H1 (cell line): ENCODE measurements around the gene LRP11. TPM values are rescaled to one million over a fixed set of nuclear protein-coding genes. Genes with fewer than 3 reads are reported as not detected.

Experiments used
- CTCF ChIA-PET: fragments of 300-600 bp; sonication (Branson Sonifier 250); formaldehyde crosslinking; loops from one replicate; lab custom pipeline; 2021; ENCODE audit not compliant: partially characterized antibody; lab: Charles Lee
- POLR2A ChIA-PET: fragments of 300-600 bp; sonication (Branson Sonifier 250); formaldehyde crosslinking; loops from one replicate; lab custom pipeline; 2021; ENCODE audit warnings: inconsistent platforms; ENCODE audit not compliant: partially characterized antibody; lab: Charles Lee
- DNase-seq, 2 experiments: peaks; one replicate each; pipeline versions ENCODE4 v3.0.0 to v3.0.0-alpha.2; 2010 to 2022; ENCODE audit warnings: low spot score in 2 of 2, low read depth in 1 of 2, mixed read lengths in 1 of 2
- FAIRE-seq: peaks from 2 replicates; lab custom pipeline; 2011; peaks lifted over from hg19 to GRCh38; lab: Jason Lieb, UNC
- H2AFZ ChIP-seq: 2 replicates; pipeline ENCODE4 v1.8.1; 2012; ENCODE audit warnings: low read length, inconsistent platforms
- H2AK5ac ChIP-seq: 2 replicates; pipeline ENCODE4 v1.6.1; 2013; ENCODE audit warnings: low read depth, low read length
- H2BK120ac ChIP-seq: replicated peaks from 2 replicates; pipeline ENCODE3; 2013; ENCODE audit warnings: low read depth, low read length, inconsistent platforms
- H2BK12ac ChIP-seq: 2 replicates; pipeline ENCODE4 v1.6.1; 2013; ENCODE audit warnings: low read depth, low read length
- H2BK15ac ChIP-seq: 2 replicates; pipeline ENCODE4 v1.6.1; 2013; ENCODE audit warnings: low read length
- H2BK20ac ChIP-seq: 2 replicates; pipeline ENCODE4 v1.6.1; 2013; ENCODE audit warnings: low read length
- H2BK5ac ChIP-seq: 2 replicates; pipeline ENCODE4 v1.6.1; 2013; ENCODE audit warnings: low read depth, low read length
- H3K14ac ChIP-seq: 2 replicates; pipeline ENCODE4 v1.6.1; 2013; ENCODE audit warnings: inconsistent platforms; ENCODE audit not compliant: insufficient read length
- H3K18ac ChIP-seq: 2 replicates; pipeline ENCODE4 v1.6.1; 2013; ENCODE audit warnings: low read length; ENCODE audit errors: extremely low read depth
- H3K23ac ChIP-seq: 2 replicates; pipeline ENCODE4 v1.6.1; 2013; ENCODE audit warnings: inconsistent platforms; ENCODE audit not compliant: insufficient read length
- H3K23me2 ChIP-seq: 2 replicates; pipeline ENCODE4 v1.6.1; 2013; ENCODE audit warnings: low read depth, low read length
- H3K27ac ChIP-seq: 2 replicates; pipeline ENCODE4 v1.6.1; 2011; ENCODE audit warnings: low read depth, low read length, inconsistent platforms
- H3K27me3 ChIP-seq, 4 experiments: replicated peaks in 1 of 4; 1 replicate in 1 of 4; 2 replicates in 3 of 4; pipeline versions ENCODE4 v1.6.1 to v1.8.1; 2011 to 2013; ENCODE audit warnings: low read length in 3 of 4, mild to moderate bottlenecking in 3 of 4, inconsistent platforms in 2 of 4, mixed read lengths in 2 of 4, moderate library complexity in 1 of 4; ENCODE audit not compliant: control insufficient read depth in 3 of 4, insufficient read depth in 3 of 4; ENCODE audit errors: extremely low read depth in 1 of 4
- H3K36me3 ChIP-seq, 4 experiments: 2 replicates each; pipeline versions ENCODE4 v1.6.1 to v1.8.1; 2011 to 2013; ENCODE audit warnings: mild to moderate bottlenecking in 4 of 4, low read length in 3 of 4, moderate library complexity in 2 of 4, control low read depth in 1 of 4, inconsistent platforms in 1 of 4; ENCODE audit not compliant: insufficient read depth in 4 of 4, control insufficient read depth in 2 of 4
- H3K4ac ChIP-seq: replicated peaks from 2 replicates; pipeline ENCODE3; 2013; ENCODE audit warnings: low read length, low read depth, mixed read lengths, inconsistent platforms; ENCODE audit not compliant: insufficient read length
- H3K4me1 ChIP-seq, 4 experiments: replicated peaks in 1 of 4; 1 replicate in 1 of 4; 2 replicates in 3 of 4; pipeline versions ENCODE4 v1.6.1 to v1.8.1; 2011 to 2013; ENCODE audit warnings: low read length in 3 of 4, inconsistent platforms in 2 of 4, mixed read lengths in 1 of 4; ENCODE audit not compliant: insufficient read depth in 4 of 4, control insufficient read depth in 3 of 4
- H3K4me2 ChIP-seq, 2 experiments: 2 replicates each; pipeline versions ENCODE4 v1.6.1 to v1.8.1; 2011 to 2013; ENCODE audit warnings: low read depth in 2 of 2, low read length in 2 of 2, control low read depth in 1 of 2, inconsistent platforms in 1 of 2, mild to moderate bottlenecking in 1 of 2; ENCODE audit not compliant: insufficient read depth in 1 of 2
- H3K4me3 ChIP-seq, 4 experiments: fragments of 200-600, 300-600 bp in 1 of 4; sonication (generic), shearing (Covaris generic), sonication (Bioruptor Twin) in 1 of 4; 2 replicates each; pipeline versions ENCODE4 v1.5.1 to v1.8.1; 2011 to 2016; ENCODE audit warnings: low read length in 4 of 4, low read depth in 3 of 4, control low read depth in 2 of 4, inconsistent platforms in 2 of 4, mild to moderate bottlenecking in 2 of 4, mixed read lengths in 1 of 4, moderate library complexity in 1 of 4; ENCODE audit not compliant: insufficient read depth in 2 of 4; ENCODE audit errors: extremely low read depth in 1 of 4
- H3K56ac ChIP-seq: replicated peaks from 2 replicates; pipeline ENCODE3; 2013; ENCODE audit warnings: low read depth, mild to moderate bottlenecking, mixed read lengths, low read length, inconsistent platforms; ENCODE audit not compliant: insufficient read length
- H3K79me1 ChIP-seq: 2 replicates; pipeline ENCODE4 v1.6.1; 2013; ENCODE audit warnings: low read depth, low read length, control low read depth
- H3K79me2 ChIP-seq, 2 experiments: 2 replicates each; pipeline versions ENCODE4 v1.6.1 to v1.8.1; 2012 to 2013; ENCODE audit warnings: low read length in 2 of 2, mild to moderate bottlenecking in 2 of 2, inconsistent platforms in 1 of 2; ENCODE audit not compliant: insufficient read depth in 2 of 2, control insufficient read depth in 1 of 2
- H3K9ac ChIP-seq, 4 experiments: replicated peaks in 1 of 4; 1 replicate in 1 of 4; 2 replicates in 3 of 4; pipeline versions ENCODE4 v1.6.1 to v1.8.1; 2011 to 2013; ENCODE audit warnings: low read depth in 3 of 4, low read length in 3 of 4, control low read depth in 2 of 4, mild to moderate bottlenecking in 2 of 4, moderate library complexity in 2 of 4, inconsistent platforms in 1 of 4; ENCODE audit errors: extremely low read depth in 1 of 4
- H3K9me3 ChIP-seq, 2 experiments: 2 replicates each; pipeline versions ENCODE4 v1.6.1 to v1.8.1; 2012 to 2013; ENCODE audit warnings: mild to moderate bottlenecking in 2 of 2, moderate library complexity in 2 of 2, control low read depth in 1 of 2, inconsistent platforms in 1 of 2, low read depth in 1 of 2, low read length in 1 of 2, mixed read lengths in 1 of 2; ENCODE audit not compliant: insufficient read depth in 2 of 2
- H4K20me1 ChIP-seq, 2 experiments: replicated peaks in 1 of 2; 2 replicates each; pipeline versions ENCODE3 to v1.8.1; 2011 to 2013; ENCODE audit warnings: inconsistent platforms in 2 of 2, low read length in 2 of 2, mild to moderate bottlenecking in 1 of 2; ENCODE audit not compliant: insufficient read depth in 2 of 2, control insufficient read depth in 1 of 2
- H4K5ac ChIP-seq: 2 replicates; pipeline ENCODE4 v1.6.1; 2013; ENCODE audit warnings: low read length, low read depth, mixed read lengths, inconsistent platforms; ENCODE audit not compliant: insufficient read length
- H4K8ac ChIP-seq: 2 replicates; pipeline ENCODE4 v1.8.0; 2013; ENCODE audit warnings: mild to moderate bottlenecking, moderate library complexity, low read length, inconsistent platforms; ENCODE audit not compliant: insufficient read depth; ENCODE audit errors: extremely low read depth
- H4K91ac ChIP-seq: replicated peaks from 2 replicates; pipeline ENCODE3; 2013; ENCODE audit warnings: low read length, mixed read lengths, inconsistent platforms; ENCODE audit not compliant: insufficient read length
- CEBPB ChIP-seq: IDR thresholded peaks from 2 replicates; pipeline ENCODE4 v1.6.1; 2012; ENCODE audit warnings: low read depth, low read length
- EP300 ChIP-seq, 2 experiments: IDR thresholded peaks; 1 replicate in 1 of 2; 2 replicates in 1 of 2; pipeline ENCODE4 v1.6.1; 2011 to 2012; ENCODE audit warnings: low read depth in 2 of 2, low read length in 2 of 2, mild to moderate bottlenecking in 2 of 2, borderline replicate concordance in 1 of 2, inconsistent platforms in 1 of 2, moderate library complexity in 1 of 2
- EZH2 ChIP-seq: fragments of 200-600 bp; sonication (generic); IDR thresholded peaks from 2 replicates; pipeline ENCODE4 v1.7.1; 2012; ENCODE audit warnings: low read depth, mild to moderate bottlenecking, moderate library complexity, low read length, inconsistent platforms; ENCODE audit not compliant: severe bottlenecking
- JUN ChIP-seq: IDR thresholded peaks from 2 replicates; pipeline ENCODE4 v1.6.1; 2011; ENCODE audit warnings: low read depth, mild to moderate bottlenecking, improper control_type of control experiment, low read length
- JUND ChIP-seq: IDR thresholded peaks from 2 replicates; pipeline ENCODE4 v1.6.1; 2011; ENCODE audit warnings: mild to moderate bottlenecking, improper control_type of control experiment, low read length
- KDM1A ChIP-seq: fragments of 200-600, 300-600 bp; sonication (generic); IDR thresholded peaks from 2 replicates; pipeline ENCODE4 v1.7.1; 2016; ENCODE audit warnings: mild to moderate bottlenecking, low read length, borderline replicate concordance
- RFX5 ChIP-seq: IDR thresholded peaks from 2 replicates; pipeline ENCODE4 v1.6.1; 2011; ENCODE audit warnings: low read depth, low read length, improper control_type of control experiment, borderline replicate concordance
- RNF2 ChIP-seq: fragments of 200-900, 300-1000 bp; sonication (generic); IDR thresholded peaks from 2 replicates; pipeline ENCODE4 v1.7.1; 2016; ENCODE audit warnings: borderline replicate concordance, low read depth, mild to moderate bottlenecking, antibody characterized with exemption, low read length; ENCODE audit not compliant: poor library complexity, severe bottlenecking; ENCODE audit errors: missing control alignments
- SIRT6 ChIP-seq: IDR thresholded peaks from one replicate; pipeline ENCODE4 v1.7.1; 2012; ENCODE audit warnings: low read length, inconsistent platforms
- SRF ChIP-seq: IDR thresholded peaks from 2 replicates; pipeline ENCODE4 v1.6.1; 2011; ENCODE audit warnings: mild to moderate bottlenecking, low read depth, low read length, moderate library complexity
- TAF7 ChIP-seq: optimal IDR thresholded peaks from 2 replicates; pipeline ENCODE3; 2011; ENCODE audit warnings: low read depth, mild to moderate bottlenecking, inconsistent platforms, low read length, moderate library complexity, borderline replicate concordance
- WGBS, 2 experiments: shearing (Covaris generic) in 1 of 2; methylation state at CpG; one replicate each; pipeline versions ENCODE4 v1.1.6 to v1.1.7; 2013 to 2015; ENCODE audit warnings: low lambda C conversion rate in 2 of 2, mixed read lengths in 2 of 2, inconsistent platforms in 1 of 2, low coverage in 1 of 2, missing lambda C conversion rate in 1 of 2; ENCODE audit not compliant: insufficient replicate concordance in 2 of 2, insufficient coverage in 1 of 2, insufficient read length in 1 of 2; ENCODE audit errors: extremely low coverage in 1 of 2, missing lambda C conversion rate in 1 of 2; 5-methylcytosine and 5-hydroxymethylcytosine counted together
- polyA plus RNA-seq, 7 experiments: library from polyadenylated mRNA; depleted of rRNA in 3 of 7; stranded (reverse) in 5 of 7; unstranded in 2 of 7; fragments of >200 nt in 5 of 7; fragments of 200-250 nt in 2 of 7; gene quantifications; 1 replicate in 5 of 7; 2 replicates in 1 of 7; 4 replicates in 1 of 7; pipeline versions ENCODE4 v1.2.1 to v1.2.3, GENCODE V29; 2011 to 2013; ENCODE audit warnings: missing spikeins in 2 of 7, mixed read lengths in 2 of 7
- total RNA-seq: library from RNA; stranded (reverse); fragmentation: NEBNext Ultra II Directional; extraction: Animal tissue kit (Norgen Biotek cat#: 25700); gene quantifications from 2 replicates; pipeline ENCODE4 v1.2.1, GENCODE V29; 2021
- TF ChIP-seq, protein P1 (sequence below): IDR thresholded peaks from 2 replicates; pipeline ENCODE4 v1.6.1; 2011; ENCODE audit warnings: low read depth, mild to moderate bottlenecking, low read length; ENCODE audit not compliant: insufficient read depth
- TF ChIP-seq, protein P2 (sequence below): IDR thresholded peaks from 2 replicates; pipeline ENCODE4 v1.6.1; 2012; ENCODE audit warnings: inconsistent platforms

LRP11 gene
- total and polyA plus RNA-seq, 2 of the 8 experiments (the other 6 are each of a cell fraction or from before 2014, with no cell fraction given), result 11.0 to 20.0 TPM

DNA sequence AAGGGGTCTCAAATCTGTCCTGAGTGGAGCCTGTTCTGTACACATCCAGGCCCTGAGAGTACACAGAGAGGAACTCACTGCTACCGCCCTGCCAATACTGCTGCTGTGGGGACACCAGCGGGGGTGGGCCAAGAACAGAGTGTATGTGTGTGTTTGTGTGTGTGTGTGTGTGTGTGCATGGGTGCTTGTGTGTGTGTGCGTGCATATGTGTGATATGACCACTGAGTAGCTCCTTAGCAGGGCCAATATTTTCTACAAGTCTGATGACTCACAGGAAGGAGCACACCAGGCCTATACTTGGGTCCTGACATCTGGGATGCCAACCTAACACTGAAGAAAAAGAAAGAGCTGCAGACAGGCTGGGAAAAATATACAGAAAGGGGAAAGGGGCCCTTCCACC lies 32.3 kb upstream of the LRP11 start:
- H3K14ac ChIP-seq, result no peak overlapping the region
- no peak overlapping the region for H3K23ac ChIP-seq
- no peak overlapping the region for H4K91ac ChIP-seq
- whole genome bisulfite sequencing, 2 experiments, result 91% methylated on average over 3 of the region's 3 CpGs; no CpG with 5 or more reads in 1 of the 2 experiments
- no peaks in the 10 kb centered on the region for H3K79me2 ChIP-seq
- H4K5ac ChIP-seq, result no peak overlapping the region
- CTCF ChIA-PET, result interaction anchor here (0.7 to 2.9 kb wide), 8 partner anchors 9 to 118 kb away, joined by 3 to 15 read pairs (median 3); no protein-coding TSS in a partner anchor
- H3K27ac ChIP-seq, result no peak overlapping the region
- no peak overlapping the region for H2AK5ac ChIP-seq
- H2BK12ac ChIP-seq, result no peak overlapping the region
- H4K8ac ChIP-seq, result no peak overlapping the region
- H3K18ac ChIP-seq, result no peak overlapping the region
- no peak overlapping the region for H2BK120ac ChIP-seq
- no peak overlapping the region for H3K4ac ChIP-seq
- H3K36me3 ChIP-seq, result no peaks in the 10 kb centered on the region
- no peak overlapping the region for H2BK15ac ChIP-seq
- H3K9me3 ChIP-seq, result no peaks in the 10 kb centered on the region
- no peak overlapping the region for H3K4me2 ChIP-seq
- POLR2A ChIA-PET, result no interaction called here
- no peaks in the 10 kb centered on the region for H4K20me1 ChIP-seq
- H3K4me3 ChIP-seq, result no peak overlapping the region
- no peak overlapping the region for H3K56ac ChIP-seq
- H3K79me1 ChIP-seq, result no peaks in the 10 kb centered on the region
- FAIRE-seq, result no peak
- no peak overlapping the region for H2AFZ ChIP-seq
- H2BK5ac ChIP-seq, result no peak overlapping the region
- no peaks in the 10 kb centered on the region for H3K23me2 ChIP-seq
- H3K9ac ChIP-seq, result no peak overlapping the region
- no peak overlapping the region for H2BK20ac ChIP-seq
- peaks cover 0 to 4% (median 0%) of the 10 kb centered on the region in 4 experiments; a peak in 2 of 7 replicates for H3K4me1 ChIP-seq
- DNase-seq, result no peak
- no peaks in the 10 kb centered on the region for H3K27me3 ChIP-seq
- TF ChIP-seq RFX5, result no peak
- TF ChIP-seq JUND, result no peak
- no peak for TF ChIP-seq KDM1A
- no peak for TF ChIP-seq SRF
- no peak for TF ChIP-seq TAF7
- TF ChIP-seq JUN, result no peak
- TF ChIP-seq EZH2, result no peak
- TF ChIP-seq, protein P1, sequence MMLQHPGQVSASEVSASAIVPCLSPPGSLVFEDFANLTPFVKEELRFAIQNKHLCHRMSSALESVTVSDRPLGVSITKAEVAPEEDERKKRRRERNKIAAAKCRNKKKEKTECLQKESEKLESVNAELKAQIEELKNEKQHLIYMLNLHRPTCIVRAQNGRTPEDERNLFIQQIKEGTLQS, result no peak
- no peak for TF ChIP-seq CEBPB
- TF ChIP-seq RNF2, result no peak
- TF ChIP-seq, protein P2, sequence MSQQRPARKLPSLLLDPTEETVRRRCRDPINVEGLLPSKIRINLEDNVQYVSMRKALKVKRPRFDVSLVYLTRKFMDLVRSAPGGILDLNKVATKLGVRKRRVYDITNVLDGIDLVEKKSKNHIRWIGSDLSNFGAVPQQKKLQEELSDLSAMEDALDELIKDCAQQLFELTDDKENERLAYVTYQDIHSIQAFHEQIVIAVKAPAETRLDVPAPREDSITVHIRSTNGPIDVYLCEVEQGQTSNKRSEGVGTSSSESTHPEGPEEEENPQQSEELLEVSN, result no peak
- TF ChIP-seq SIRT6, result no peak
- TF ChIP-seq EP300 (IDR thresholded peaks at IDR 0.05; ENCODE audit: borderline replicate concordance in 1 of 2, low read depth in 2 of 2, low read length in 2 of 2), result no peak
